Erythroblast (primary cell): ENCODE data around the gene IQGAP1.

ENCODE experiments used
- GATA1 ChIP-seq: IDR thresholded peaks from 2 replicates; pipeline ENCODE4 v1.6.1; 2011; ENCODE audit warnings: low read depth, mild to moderate bottlenecking, control low read depth, low read length, moderate library complexity
- POLR2A ChIP-seq: IDR thresholded peaks from 2 replicates; pipeline ENCODE4 v1.6.1; 2011; ENCODE audit warnings: mild to moderate bottlenecking, low read length

DNA sequence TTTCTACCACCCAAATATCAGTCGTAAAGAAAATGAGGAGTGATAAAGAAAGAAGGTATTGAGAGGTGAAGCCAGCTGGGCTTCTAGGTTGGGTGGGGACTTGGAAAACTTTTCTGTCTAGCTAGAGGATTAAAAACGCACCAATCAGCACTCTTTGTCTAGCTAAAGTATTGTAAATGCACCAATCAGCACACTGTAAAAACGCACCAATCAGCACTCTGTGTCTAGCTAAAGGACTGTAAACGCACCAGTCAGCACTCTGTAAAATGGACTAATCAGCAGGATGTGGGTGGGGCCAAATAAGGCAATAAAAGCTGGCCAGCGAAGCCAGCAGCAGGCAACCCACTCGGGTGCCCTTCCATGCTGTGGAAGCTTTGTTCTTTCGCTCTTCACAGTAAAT lies 13.0 kb upstream of the IQGAP1 start:
- TF ChIP-seq POLR2A (no peak), GATA1 (no peak)
